ENCODE data around the gene ARIH1. TPM values are rescaled to one million over a fixed set of nuclear protein-coding genes. Genes with fewer than 3 reads are reported as not detected.

ARIH1 gene
- total and polyA plus RNA-seq, 2 donors (not counting 1 experiment from before 2014, with no cell fraction given) = 27.9 to 62.3 TPM

GRCh38 chr15:72554471-72555425 is 80.6 kb downstream of the ARIH1 start:
- H4K20me1 ChIP-seq (ENCODE audit: control insufficient read depth, extremely low read depth, insufficient read depth, low read length) = no peaks in the 10 kb centered on the region
- peak; percentile 77 to 87 for DNase-seq (ENCODE audit: low read depth in 2 of 2)
- no peak overlapping the region for H3K4me3 ChIP-seq (replicated peaks in 1 of 4; ENCODE audit: control extremely low read depth in 1 of 4, insufficient read depth in 1 of 4, low read depth in 3 of 4, low read length in 4 of 4)
- no peaks in the 10 kb centered on the region for H3K9me3 ChIP-seq (ENCODE audit: control insufficient read depth, insufficient read depth, low read depth, low read length)
- no peak overlapping the region for H3K9ac ChIP-seq (ENCODE audit: insufficient read depth, low read length)
- no peaks in the 10 kb centered on the region for H3K36me3 ChIP-seq (ENCODE audit: control insufficient read depth, insufficient read depth, low read length)
- no peaks in the 10 kb centered on the region for H3K4me1 ChIP-seq (ENCODE audit: control insufficient read depth, extremely low read depth, insufficient read depth, low read length)
- TF ChIP-seq CTCF (conservative IDR thresholded peaks at IDR 0.05 in 1 of 2, IDR thresholded peaks at IDR 0.05 in 1 of 2; ENCODE audit: low read depth in 1 of 2, low read length in 2 of 2) = no peak
- no peak for TF ChIP-seq EZH2 (IDR thresholded peaks at IDR 0.05; ENCODE audit: low read length, missing control alignments)
- H3K27me3 ChIP-seq (ENCODE audit: control insufficient read depth, insufficient read depth, low read length) = no peaks in the 10 kb centered on the region
- no peak overlapping the region for H3K27ac ChIP-seq (ENCODE audit: insufficient read depth, low read length)
- H3K79me2 ChIP-seq (ENCODE audit: control insufficient read depth, insufficient read depth, low read length) = peaks cover 7% of the 10 kb centered on the region
- H2AFZ ChIP-seq (ENCODE audit: low read length) = no peak overlapping the region
- no peak overlapping the region for H3K4me2 ChIP-seq (ENCODE audit: extremely low read depth, insufficient read depth, low read length)

- H3K9me3 ChIP-seq (ENCODE audit: control insufficient read depth, insufficient read depth, low read depth, low read length) = no peaks in the 10 kb centered on the region
- no peaks in the 10 kb centered on the region for H4K20me1 ChIP-seq (ENCODE audit: control insufficient read depth, extremely low read depth, insufficient read depth, low read length)
- H3K27me3 ChIP-seq (ENCODE audit: control insufficient read depth, insufficient read depth, low read length) = no peaks in the 10 kb centered on the region
- H3K27ac ChIP-seq (ENCODE audit: insufficient read depth, low read length) = no peak overlapping the region
- H3K79me2 ChIP-seq (ENCODE audit: control insufficient read depth, insufficient read depth, low read length) = peaks cover 8% of the 10 kb centered on the region
- TF ChIP-seq CTCF (conservative IDR thresholded peaks at IDR 0.05 in 1 of 2, IDR thresholded peaks at IDR 0.05 in 1 of 2; ENCODE audit: low read depth in 1 of 2, low read length in 2 of 2) = no peak
- TF ChIP-seq EZH2 (IDR thresholded peaks at IDR 0.05; ENCODE audit: low read length, missing control alignments) = no peak
- no peak overlapping the region for H3K9ac ChIP-seq (ENCODE audit: insufficient read depth, low read length)
- no peak overlapping the region for H3K4me2 ChIP-seq (ENCODE audit: extremely low read depth, insufficient read depth, low read length)
- H3K4me3 ChIP-seq (replicated peaks in 1 of 4; ENCODE audit: control extremely low read depth in 1 of 4, insufficient read depth in 1 of 4, low read depth in 3 of 4, low read length in 4 of 4) = no peak overlapping the region
- no peaks in the 10 kb centered on the region for H3K4me1 ChIP-seq (ENCODE audit: control insufficient read depth, extremely low read depth, insufficient read depth, low read length)
- DNase-seq (ENCODE audit: low read depth in 2 of 2) = peak; percentile 15 to 29
- no peak overlapping the region for H2AFZ ChIP-seq (ENCODE audit: low read length)
- H3K36me3 ChIP-seq (ENCODE audit: control insufficient read depth, insufficient read depth, low read length) = no peaks in the 10 kb centered on the region
Measured at GRCh38 chr15:72559781-72560180, 85.7 kb downstream of the ARIH1 start.

- Histone ChIP-seq H3K79me2 (ENCODE audit: control insufficient read depth, insufficient read depth, low read length) (peaks cover 8% of the 10 kb centered on the region), H4K20me1 (ENCODE audit: control insufficient read depth, extremely low read depth, insufficient read depth, low read length) (no peaks in the 10 kb centered on the region)
Measured at GRCh38 chr15:72560458-72560857, 86.3 kb downstream of the ARIH1 start.

More at GRCh38 chr15:72560458-72560857, 86.3 kb downstream of the ARIH1 start:
- Histone ChIP-seq H3K27ac (ENCODE audit: insufficient read depth, low read length) (no peak overlapping the region), H3K4me3 (replicated peaks in 1 of 4; ENCODE audit: control extremely low read depth in 1 of 4, insufficient read depth in 1 of 4, low read depth in 3 of 4, low read length in 4 of 4) (no peak overlapping the region), H3K36me3 (ENCODE audit: control insufficient read depth, insufficient read depth, low read length) (no peaks in the 10 kb centered on the region), H3K4me2 (ENCODE audit: extremely low read depth, insufficient read depth, low read length) (no peak overlapping the region), H2AFZ (ENCODE audit: low read length) (no peak overlapping the region), H3K27me3 (ENCODE audit: control insufficient read depth, insufficient read depth, low read length) (no peaks in the 10 kb centered on the region), H3K9ac (ENCODE audit: insufficient read depth, low read length) (no peak overlapping the region), H3K9me3 (ENCODE audit: control insufficient read depth, insufficient read depth, low read depth, low read length) (no peaks in the 10 kb centered on the region), H3K4me1 (ENCODE audit: control insufficient read depth, extremely low read depth, insufficient read depth, low read length) (no peaks in the 10 kb centered on the region)
- TF ChIP-seq CTCF (conservative IDR thresholded peaks at IDR 0.05 in 1 of 2, IDR thresholded peaks at IDR 0.05 in 1 of 2; ENCODE audit: low read depth in 1 of 2, low read length in 2 of 2) = no peak
- no peak for TF ChIP-seq EZH2 (IDR thresholded peaks at IDR 0.05; ENCODE audit: low read length, missing control alignments)
- no peak for DNase-seq (ENCODE audit: low read depth in 2 of 2)
